B cell (primary cell): ENCODE results near the gene PAQR7.

Source experiments
- CTCF ChIP-seq: fragments of 200-600 bp; IDR thresholded peaks from one replicate; pipeline ENCODE4 v1.8.0; 2022; ENCODE audit warnings: antibody characterized with exemption, mild to moderate bottlenecking
- EZH2 ChIP-seq: IDR thresholded peaks from 2 replicates; pipeline ENCODE4 v1.6.1; 2012; ENCODE audit warnings: borderline replicate concordance, low read depth, mild to moderate bottlenecking, moderate library complexity, low read length; ENCODE audit not compliant: insufficient read depth, poor library complexity, severe bottlenecking

DNA sequence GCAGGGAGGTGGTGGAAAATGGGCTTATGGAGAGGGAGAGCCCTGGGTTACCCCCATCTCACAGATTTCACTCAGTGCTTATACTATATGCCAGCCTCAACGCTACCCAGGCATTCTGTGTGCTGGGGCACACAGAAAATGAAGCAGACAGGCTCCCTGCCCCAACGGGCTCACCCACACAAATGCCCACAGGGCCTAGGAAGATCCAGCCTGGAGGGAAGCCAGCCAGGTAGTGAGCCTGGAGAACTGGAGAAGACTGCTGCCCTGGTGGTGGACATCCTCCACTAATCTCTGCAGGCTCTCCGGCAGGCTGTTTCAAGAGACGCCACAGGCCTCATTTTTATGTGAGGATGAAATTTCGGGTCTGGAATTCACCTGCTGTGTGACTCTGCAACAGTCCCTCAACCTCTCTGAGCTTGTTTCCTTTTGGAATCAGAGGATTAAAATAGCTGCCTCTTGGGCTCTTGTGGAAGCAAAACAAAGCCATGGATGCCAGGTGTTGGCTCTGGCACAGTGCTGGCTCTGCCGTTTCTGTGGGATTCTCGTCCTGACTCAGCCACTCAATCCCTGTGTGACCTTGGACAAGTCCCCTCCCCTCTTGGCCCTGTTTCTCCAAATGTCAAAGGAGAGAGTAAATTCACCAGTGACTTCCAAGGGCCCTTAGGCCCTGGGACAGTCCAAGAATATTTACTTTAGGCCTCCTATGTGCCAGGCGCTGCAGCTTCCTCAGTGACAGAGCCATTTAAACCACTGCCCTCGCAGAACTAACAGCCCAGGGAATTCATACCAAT is 3.6 kb downstream of the PAQR7 start:
- TF ChIP-seq CTCF: no peak
- TF ChIP-seq EZH2: no peak
